ENCODE data around the gene TMEM51. TPM values are rescaled to one million over a fixed set of nuclear protein-coding genes. Genes with fewer than 3 reads are reported as not detected.

TMEM51 gene
- total and polyA plus RNA-seq, 9 of the 15 experiments (the other 6 are each of a cell fraction or from before 2014, with no cell fraction given) = 0.06 to 1.4 (median 0.58) TPM

GRCh38 chr1:15168479-15168878 lies 14.9 kb downstream of the TMEM51 start:
- Histone ChIP-seq H3K9me3 (replicated peaks; ENCODE audit: control insufficient read depth, insufficient read depth, low read depth, low read length) (no peaks in the 10 kb centered on the region), H2AFZ (ENCODE audit: low read depth, low read length) (no peak overlapping the region), H3K4me1 (replicated peaks in 1 of 2; ENCODE audit: control insufficient read depth in 2 of 2, insufficient read depth in 2 of 2, low read length in 2 of 2) (peaks cover 0 to 4% of the 10 kb centered on the region in 2 experiments; a peak in 2 of 5 replicates), H3K4me2 (ENCODE audit: insufficient read depth, low read length) (no peak overlapping the region), H3K36me3 (ENCODE audit: control insufficient read depth, insufficient read depth, low read length) (no peaks in the 10 kb centered on the region), H3K9me1 (ENCODE audit: control insufficient read depth, insufficient read depth, low read length) (no peaks in the 10 kb centered on the region), H3K27me3 (ENCODE audit: control insufficient read depth in 2 of 2, insufficient read depth in 2 of 2, low read length in 2 of 2) (peaks cover 13 to 32% of the 10 kb centered on the region in 2 experiments; a peak in 3 of 5 replicates), H3K9ac (ENCODE audit: insufficient read depth in 1 of 2, low read depth in 2 of 2, low read length in 2 of 2) (no peak overlapping the region), H3K27ac (ENCODE audit: extremely low read depth, low read depth, low read length) (no peak overlapping the region), H3K79me2 (ENCODE audit: control insufficient read depth, insufficient read depth, low read length) (no peaks in the 10 kb centered on the region), H4K20me1 (replicated peaks; ENCODE audit: control insufficient read depth, insufficient read depth, low read length) (no peaks in the 10 kb centered on the region), H3K4me3 (no peak overlapping the region)
- CTCF ChIA-PET (ENCODE audit: low intra/inter-chr PET ratio) = no interaction called here
- 1% methylated on average over 5 of the region's 5 CpGs for WGBS (ENCODE audit: insufficient coverage, low coverage, missing lambda C conversion rate)
- TF ChIP-seq KAT8 (IDR thresholded peaks at IDR 0.05; ENCODE audit: low read depth) (no peak), FOSL1 (tag; conservative IDR thresholded peaks at IDR 0.05) (0 out of 2 replicates have a peak, but pooled peaks have one; percentile 20), MTF1 (CRISPR knock-in tag; IDR thresholded peaks at IDR 0.05; ENCODE audit: borderline replicate concordance) (no peak)
- intact Hi-C loops (cut with micrococcal nuclease) (no loop called here), in situ Hi-C loops (cut with MboI) (no loop called here)
- FAIRE-seq = no peak
- no peak for ATAC-seq
- POLR2A ChIA-PET = interaction anchor here (0.8 kb wide), 1 partner anchor 15 kb away, joined by 3 read pairs; no protein-coding TSS in a partner anchor
- DNase-seq (ENCODE audit: extremely low read depth in 1 of 4, low spot score in 3 of 4) = no peak
- no TSS peak for BruUV-seq (replicated peaks)

DNA sequence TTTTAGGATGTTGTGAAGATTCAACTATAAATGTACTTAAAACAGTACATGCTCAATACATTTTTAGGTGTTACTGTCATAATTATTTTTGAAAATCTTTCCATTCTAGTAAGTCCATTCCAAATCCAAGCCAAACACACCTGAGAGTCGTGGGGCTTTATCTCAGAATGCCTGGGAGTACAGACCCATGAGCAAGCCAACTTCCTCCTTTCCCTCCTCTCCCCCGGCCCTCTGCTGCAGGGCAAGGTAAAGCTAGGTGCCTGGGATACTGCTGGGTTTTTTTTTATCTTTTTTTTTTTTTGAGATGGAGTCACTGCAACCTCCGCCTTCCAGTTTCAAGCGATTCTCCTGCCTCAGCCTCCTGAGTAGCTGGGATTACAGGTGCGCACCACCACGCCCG lies 16.5 kb downstream of the TMEM51 start:
- H3K79me2 ChIP-seq (ENCODE audit: control insufficient read depth, insufficient read depth, low read length) = no peaks in the 10 kb centered on the region
- H3K36me3 ChIP-seq (ENCODE audit: control insufficient read depth, insufficient read depth, low read length) = no peaks in the 10 kb centered on the region
- H4K20me1 ChIP-seq (replicated peaks; ENCODE audit: control insufficient read depth, insufficient read depth, low read length) = no peaks in the 10 kb centered on the region
- ChIA-PET POLR2A (no interaction called here), CTCF (ENCODE audit: low intra/inter-chr PET ratio) (no interaction called here)
- BruUV-seq (replicated peaks) = no TSS peak
- no peak overlapping the region for H3K27ac ChIP-seq (ENCODE audit: extremely low read depth, low read depth, low read length)
- H3K9me1 ChIP-seq (ENCODE audit: control insufficient read depth, insufficient read depth, low read length) = no peaks in the 10 kb centered on the region
- WGBS (ENCODE audit: insufficient coverage, low coverage, missing lambda C conversion rate) = 28% methylated on average over 7 of the region's 7 CpGs
- FAIRE-seq (no peak), ATAC-seq (no peak), DNase-seq (ENCODE audit: extremely low read depth in 1 of 4, low spot score in 3 of 4) (no peak)
- no peak overlapping the region for H3K4me2 ChIP-seq (ENCODE audit: insufficient read depth, low read length)
- in situ Hi-C loops (cut with MboI) (no loop called here), intact Hi-C loops (cut with micrococcal nuclease) (no loop called here)
- H3K9ac ChIP-seq (ENCODE audit: insufficient read depth in 1 of 2, low read depth in 2 of 2, low read length in 2 of 2) = no peak overlapping the region
- peaks cover 18 to 28% of the 10 kb centered on the region in 2 experiments; a peak in 4 of 5 replicates for H3K27me3 ChIP-seq (ENCODE audit: control insufficient read depth in 2 of 2, insufficient read depth in 2 of 2, low read length in 2 of 2)
- no peak overlapping the region for H2AFZ ChIP-seq (ENCODE audit: low read depth, low read length)
- H3K4me3 ChIP-seq = no peak overlapping the region
- no peaks in the 10 kb centered on the region for H3K9me3 ChIP-seq (replicated peaks; ENCODE audit: control insufficient read depth, insufficient read depth, low read depth, low read length)
- peaks cover 0 to 9% of the 10 kb centered on the region in 2 experiments; a peak in 3 of 5 replicates for H3K4me1 ChIP-seq (replicated peaks in 1 of 2; ENCODE audit: control insufficient read depth in 2 of 2, insufficient read depth in 2 of 2, low read length in 2 of 2)
- TF ChIP-seq NCOA2 (IDR thresholded peaks at IDR 0.05; ENCODE audit: partially characterized antibody in 2 of 2) (no peak), GMEB1 (CRISPR knock-in tag; IDR thresholded peaks at IDR 0.05) (no peak), RCOR1 (IDR thresholded peaks at IDR 0.05; ENCODE audit: borderline replicate concordance in 1 of 2, low read depth in 2 of 2, low read length in 2 of 2) (no peak), ZNF717 (CRISPR knock-in tag; IDR thresholded peaks at IDR 0.05) (no peak), ZNF444 (CRISPR knock-in tag; IDR thresholded peaks at IDR 0.05) (no peak), TCF15 (CRISPR knock-in tag; IDR thresholded peaks at IDR 0.05) (no peak), SMARCB1 (IDR thresholded peaks at IDR 0.05; ENCODE audit: insufficient read length, low read depth) (no peak)
- TF ChIP-seq, protein P1, sequence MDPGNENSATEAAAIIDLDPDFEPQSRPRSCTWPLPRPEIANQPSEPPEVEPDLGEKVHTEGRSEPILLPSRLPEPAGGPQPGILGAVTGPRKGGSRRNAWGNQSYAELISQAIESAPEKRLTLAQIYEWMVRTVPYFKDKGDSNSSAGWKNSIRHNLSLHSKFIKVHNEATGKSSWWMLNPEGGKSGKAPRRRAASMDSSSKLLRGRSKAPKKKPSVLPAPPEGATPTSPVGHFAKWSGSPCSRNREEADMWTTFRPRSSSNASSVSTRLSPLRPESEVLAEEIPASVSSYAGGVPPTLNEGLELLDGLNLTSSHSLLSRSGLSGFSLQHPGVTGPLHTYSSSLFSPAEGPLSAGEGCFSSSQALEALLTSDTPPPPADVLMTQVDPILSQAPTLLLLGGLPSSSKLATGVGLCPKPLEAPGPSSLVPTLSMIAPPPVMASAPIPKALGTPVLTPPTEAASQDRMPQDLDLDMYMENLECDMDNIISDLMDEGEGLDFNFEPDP (CRISPR knock-in tag; IDR thresholded peaks at IDR 0.05) = no peak
